Gastroesophageal sphincter (tissue), 3 donors: ENCODE results near the gene MRPL58.

Source experiments
- CTCF ChIP-seq, 4 experiments: fragments of 200-600 bp in 2 of 4; fragments of 450-650 bp in 2 of 4; sonication (generic) in 1 of 4; IDR thresholded peaks; one replicate each; pipeline ENCODE4 v1.5.1; 2017 to 2019; ENCODE audit warnings: antibody characterized with exemption in 4 of 4, mild to moderate bottlenecking in 2 of 4, moderate library complexity in 2 of 4
- EP300 ChIP-seq: sonication (generic); formaldehyde crosslinking; IDR thresholded peaks from one replicate; pipeline ENCODE4 v1.6.1; 2017; ENCODE audit warnings: antibody characterized with exemption, mild to moderate bottlenecking
- POLR2A ChIP-seq, 2 donors: fragments of 450-650 bp; IDR thresholded peaks; one replicate each; pipeline ENCODE4 v1.6.1; 2017; ENCODE audit warnings: antibody characterized with exemption in 2 of 2, mild to moderate bottlenecking in 2 of 2, moderate library complexity in 1 of 2
- POLR2AphosphoS5 ChIP-seq: sonication (generic); formaldehyde crosslinking; IDR thresholded peaks from one replicate; pipeline ENCODE4 v1.6.1; 2017; ENCODE audit warnings: antibody characterized with exemption

GRCh38 chr17:75049706-75050105, 37.2 kb downstream of the MRPL58 start:
- TF ChIP-seq CTCF (IDR thresholded peaks at IDR 0.05) (no peak), POLR2A (IDR thresholded peaks at IDR 0.05) (no peak), EP300 (no peak), POLR2AphosphoS5 (no peak)
